ENCODE data around the gene ARFGEF2.

Gene ARFGEF2

GRCh38 chr20:48891235-48892048 is 30.1 kb upstream of the ARFGEF2 start:
- no peak for DNase-seq (ENCODE audit: low read depth)

DNA sequence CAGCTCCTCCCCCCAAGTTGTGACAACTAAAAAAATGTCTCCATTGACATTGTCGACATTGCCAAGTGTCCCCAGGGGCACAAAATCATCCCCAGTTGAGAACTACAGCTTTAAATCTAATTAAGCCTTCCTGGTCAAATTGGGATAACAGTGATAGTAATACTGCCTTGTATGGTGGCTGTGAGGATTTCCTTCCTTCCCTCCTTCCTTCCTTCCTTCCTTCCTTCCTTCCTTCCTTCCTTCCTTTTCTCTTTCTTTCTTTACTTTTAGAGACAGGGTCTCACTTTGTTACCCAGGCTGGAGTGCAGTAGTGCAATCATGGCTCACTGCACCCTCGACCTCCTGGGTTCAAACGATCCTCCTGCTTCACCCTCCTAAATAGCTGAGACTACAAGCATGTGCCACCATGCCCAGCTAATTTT is 29.5 kb upstream of the ARFGEF2 start:
- TF ChIP-seq, protein P1, sequence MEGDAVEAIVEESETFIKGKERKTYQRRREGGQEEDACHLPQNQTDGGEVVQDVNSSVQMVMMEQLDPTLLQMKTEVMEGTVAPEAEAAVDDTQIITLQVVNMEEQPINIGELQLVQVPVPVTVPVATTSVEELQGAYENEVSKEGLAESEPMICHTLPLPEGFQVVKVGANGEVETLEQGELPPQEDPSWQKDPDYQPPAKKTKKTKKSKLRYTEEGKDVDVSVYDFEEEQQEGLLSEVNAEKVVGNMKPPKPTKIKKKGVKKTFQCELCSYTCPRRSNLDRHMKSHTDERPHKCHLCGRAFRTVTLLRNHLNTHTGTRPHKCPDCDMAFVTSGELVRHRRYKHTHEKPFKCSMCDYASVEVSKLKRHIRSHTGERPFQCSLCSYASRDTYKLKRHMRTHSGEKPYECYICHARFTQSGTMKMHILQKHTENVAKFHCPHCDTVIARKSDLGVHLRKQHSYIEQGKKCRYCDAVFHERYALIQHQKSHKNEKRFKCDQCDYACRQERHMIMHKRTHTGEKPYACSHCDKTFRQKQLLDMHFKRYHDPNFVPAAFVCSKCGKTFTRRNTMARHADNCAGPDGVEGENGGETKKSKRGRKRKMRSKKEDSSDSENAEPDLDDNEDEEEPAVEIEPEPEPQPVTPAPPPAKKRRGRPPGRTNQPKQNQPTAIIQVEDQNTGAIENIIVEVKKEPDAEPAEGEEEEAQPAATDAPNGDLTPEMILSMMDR (conservative IDR thresholded peaks at IDR 0.05; ENCODE audit: low read depth, low read length): no peak
- DNase-seq (ENCODE audit: low read depth): no peak
- no peak overlapping the region for H3K4me3 ChIP-seq (ENCODE audit: low read depth, low read length)

More at GRCh38 chr20:48891235-48892048, 30.1 kb upstream of the ARFGEF2 start:
- TF ChIP-seq, protein P1 (conservative IDR thresholded peaks at IDR 0.05; ENCODE audit: low read depth, low read length): no peak
- no peak overlapping the region for H3K4me3 ChIP-seq (ENCODE audit: low read depth, low read length)

DNA sequence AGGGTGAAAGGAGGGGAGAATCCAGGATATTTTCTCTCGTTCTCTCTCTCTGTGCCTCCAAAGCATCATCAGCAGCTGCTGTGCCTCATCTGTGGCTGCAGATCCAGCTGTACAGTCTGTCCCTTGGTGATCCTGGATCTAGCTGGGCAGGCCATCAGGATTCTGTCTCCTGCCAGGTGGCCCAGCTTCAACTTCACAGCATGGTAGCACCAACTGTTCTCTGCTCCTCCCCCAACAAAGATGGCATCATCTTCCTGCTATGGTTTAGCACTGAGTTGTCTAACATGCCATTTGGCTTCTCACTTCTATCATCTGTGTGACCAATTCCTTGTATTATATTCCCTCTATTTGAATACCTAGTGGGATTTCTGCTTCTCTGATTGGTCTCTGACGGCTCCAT is 28.6 kb upstream of the ARFGEF2 start:
- TF ChIP-seq, protein P1 (conservative IDR thresholded peaks at IDR 0.05; ENCODE audit: low read depth, low read length): no peak
- DNase-seq (ENCODE audit: low read depth): no peak
- H3K4me3 ChIP-seq (ENCODE audit: low read depth, low read length): no peak overlapping the region

- H3K4me3 ChIP-seq (ENCODE audit: low read depth, low read length): no peak overlapping the region
- TF ChIP-seq, protein P1 (conservative IDR thresholded peaks at IDR 0.05; ENCODE audit: low read depth, low read length): no peak
Measured at GRCh38 chr20:48893374-48893773, 28.1 kb upstream of the ARFGEF2 start.

DNA sequence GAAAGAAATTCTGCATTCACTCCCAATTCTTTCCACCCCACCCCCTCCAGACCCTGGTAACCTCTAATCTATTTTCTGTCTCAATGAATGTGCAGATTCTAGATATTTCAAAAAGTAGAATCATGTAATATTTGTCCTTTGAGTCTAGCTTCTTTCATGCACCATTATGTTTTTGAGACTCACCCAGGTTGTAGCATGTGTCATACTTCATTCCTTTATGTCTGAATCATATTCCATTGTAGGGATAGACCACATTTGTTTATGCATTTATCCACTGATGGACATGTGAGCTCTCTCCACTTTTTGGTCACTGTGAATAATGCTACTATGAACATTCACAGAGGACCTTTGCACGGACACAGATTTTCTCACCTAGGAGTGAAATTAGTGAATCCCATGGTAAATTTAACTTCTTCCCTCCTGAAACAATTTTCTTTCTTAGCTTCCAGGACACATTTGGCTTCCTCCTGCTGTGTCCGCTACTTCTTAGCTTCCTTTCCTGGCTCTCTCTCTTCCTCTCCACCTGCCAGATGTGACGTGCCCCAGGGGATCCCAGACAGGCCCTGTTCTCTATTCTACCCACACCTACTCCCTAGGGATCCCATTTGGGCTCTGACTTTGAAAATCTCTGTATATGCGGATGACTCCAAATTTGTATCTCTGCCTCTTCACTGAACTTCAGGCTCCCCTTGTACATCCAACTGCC is 24.1 kb upstream of the ARFGEF2 start:
- DNase-seq (ENCODE audit: low read depth): peak; percentile 88
- TF ChIP-seq, protein P1 (conservative IDR thresholded peaks at IDR 0.05; ENCODE audit: low read depth, low read length): no peak
- no peak overlapping the region for H3K4me3 ChIP-seq (ENCODE audit: low read depth, low read length)

More at GRCh38 chr20:48893374-48893773, 28.1 kb upstream of the ARFGEF2 start:
- no peak for DNase-seq (ENCODE audit: low read depth)

DNA sequence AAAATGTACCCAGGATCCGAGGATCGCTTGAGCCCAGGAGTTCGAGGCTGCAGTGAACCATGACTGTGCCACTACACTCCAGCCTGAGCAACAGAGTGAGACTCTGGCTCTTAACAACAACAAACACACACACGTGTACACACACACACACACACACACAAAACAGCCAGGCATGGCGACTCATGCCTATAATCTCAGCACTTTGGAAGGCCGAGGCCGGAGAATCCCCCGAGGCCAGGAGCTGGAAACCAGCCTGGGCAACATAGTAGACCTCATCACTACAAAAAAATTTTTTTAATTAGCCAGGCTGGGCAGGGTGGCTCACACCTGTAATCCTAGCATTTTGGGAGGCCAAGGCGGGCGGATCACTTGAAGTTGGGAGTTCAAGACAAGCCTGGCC is 23.3 kb upstream of the ARFGEF2 start:
- H3K4me3 ChIP-seq (ENCODE audit: low read depth, low read length): no peak overlapping the region
- TF ChIP-seq, protein P1 (conservative IDR thresholded peaks at IDR 0.05; ENCODE audit: low read depth, low read length): no peak
- peak; percentile 28 for DNase-seq (ENCODE audit: low read depth)

Measured in choroid plexus epithelial cell (primary cell).